EH (cell line): ENCODE results near the gene SLC44A1.
A peak's percentile ranks its signal among the peaks of the same experiment; 100 is the strongest.

Experiments
- DNase-seq: peaks from one replicate; pipeline ENCODE4 v3.0.0-alpha.2; 2015; ENCODE audit warnings: low read depth

Gene SLC44A1

DNA sequence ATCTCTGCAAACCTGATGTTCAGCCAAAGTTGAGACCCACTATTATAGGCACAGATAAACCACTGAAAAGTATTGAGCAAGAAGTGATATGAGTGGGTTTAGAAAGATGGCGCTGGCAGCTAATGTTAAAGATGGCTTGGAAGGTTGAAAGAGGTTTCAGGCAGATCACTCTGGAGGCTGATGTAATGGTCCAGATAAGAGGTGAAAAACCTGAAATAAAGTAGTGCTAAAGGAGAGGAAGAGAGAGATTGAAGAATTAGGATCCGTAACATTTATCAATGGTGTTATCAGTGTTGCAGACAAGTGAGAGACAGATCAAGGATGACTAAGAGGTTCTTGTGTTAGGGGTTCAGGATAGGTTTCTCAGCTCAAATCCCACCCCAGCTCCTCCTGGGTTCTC, 58.3 kb downstream of the SLC44A1 start:
- no peak for DNase-seq

DNA sequence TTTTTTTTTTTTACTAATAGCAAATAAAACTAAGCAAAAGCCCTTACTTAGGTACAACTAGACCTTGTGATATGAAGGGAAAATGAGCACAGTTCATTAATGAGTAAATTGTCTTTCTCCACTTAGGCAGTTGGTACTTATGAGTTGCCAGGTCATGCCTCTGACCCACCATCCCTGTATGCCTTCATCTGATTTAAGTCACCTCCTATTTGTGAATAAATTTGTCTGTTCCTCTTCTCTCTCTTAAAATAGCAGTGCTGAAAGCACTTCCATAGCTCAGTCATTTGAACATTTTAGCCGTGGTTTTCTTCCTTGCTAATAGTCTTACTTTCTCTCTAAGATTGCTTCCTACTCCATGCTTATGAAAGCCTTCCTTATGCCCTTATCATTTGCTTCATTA, 61.4 kb downstream of the SLC44A1 start:
- no peak for DNase-seq

DNA sequence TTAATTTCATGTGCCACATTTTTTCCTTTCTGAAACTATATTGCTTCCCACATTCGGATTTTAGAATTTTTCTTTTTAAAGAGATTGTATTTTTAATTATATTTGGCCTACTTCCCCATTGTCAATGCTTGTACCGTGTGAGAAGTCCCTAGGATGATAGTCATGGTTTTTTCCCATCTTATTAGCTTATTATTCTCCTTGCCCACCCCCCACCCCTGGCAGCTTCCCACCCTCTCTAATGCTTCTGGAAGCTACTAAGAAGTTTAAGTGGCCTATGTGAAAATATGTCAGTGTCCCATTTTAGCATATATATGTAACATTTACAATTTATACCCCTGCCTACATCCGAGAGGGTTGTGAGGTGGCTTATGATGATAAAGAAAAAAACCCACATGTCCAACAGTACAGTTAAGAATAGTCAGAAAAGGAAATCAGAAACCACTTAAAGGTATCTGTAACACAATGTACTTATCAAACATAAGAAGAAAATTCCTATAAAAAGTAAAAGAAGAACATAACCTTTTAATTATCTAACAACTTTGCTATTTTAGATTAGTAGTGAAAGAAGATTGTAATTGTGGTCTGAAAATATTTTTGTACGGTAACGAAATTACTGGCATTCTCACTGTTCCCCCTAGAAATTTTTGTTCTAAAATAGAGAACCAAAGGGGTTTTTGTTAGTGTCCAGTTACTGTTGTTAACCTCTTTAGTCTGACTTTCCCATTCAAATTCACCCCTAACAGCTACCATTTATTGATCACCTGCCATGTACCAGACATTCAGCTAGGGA, 62.1 kb downstream of the SLC44A1 start:
- no peak for DNase-seq

DNA sequence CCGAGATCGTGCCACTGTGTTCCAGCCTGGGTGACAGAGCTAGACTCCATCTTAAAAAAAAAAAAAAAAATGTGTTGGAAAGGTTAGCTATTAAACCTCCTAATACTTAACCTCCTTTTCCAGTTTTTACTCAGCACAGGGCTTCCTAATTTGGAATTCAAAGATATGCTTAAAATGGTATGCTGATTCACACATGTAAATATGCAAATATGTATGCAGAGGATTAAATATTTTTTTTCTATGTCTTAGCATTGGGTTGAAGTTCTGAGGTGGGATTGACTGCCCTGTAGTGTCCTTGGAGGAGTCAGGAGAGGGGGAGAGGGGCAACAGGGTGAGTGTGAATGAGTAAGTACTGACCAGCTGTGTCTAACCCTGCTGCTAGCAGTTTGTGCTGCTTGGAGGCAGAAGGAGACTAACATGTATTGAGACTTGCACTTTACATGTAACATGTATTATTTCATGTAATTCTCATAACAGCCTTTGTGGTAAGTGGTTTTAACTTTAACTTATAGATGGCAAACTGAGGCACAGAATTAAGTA, 63.2 kb downstream of the SLC44A1 start:
- DNase-seq, result peak; percentile 14

DNA sequence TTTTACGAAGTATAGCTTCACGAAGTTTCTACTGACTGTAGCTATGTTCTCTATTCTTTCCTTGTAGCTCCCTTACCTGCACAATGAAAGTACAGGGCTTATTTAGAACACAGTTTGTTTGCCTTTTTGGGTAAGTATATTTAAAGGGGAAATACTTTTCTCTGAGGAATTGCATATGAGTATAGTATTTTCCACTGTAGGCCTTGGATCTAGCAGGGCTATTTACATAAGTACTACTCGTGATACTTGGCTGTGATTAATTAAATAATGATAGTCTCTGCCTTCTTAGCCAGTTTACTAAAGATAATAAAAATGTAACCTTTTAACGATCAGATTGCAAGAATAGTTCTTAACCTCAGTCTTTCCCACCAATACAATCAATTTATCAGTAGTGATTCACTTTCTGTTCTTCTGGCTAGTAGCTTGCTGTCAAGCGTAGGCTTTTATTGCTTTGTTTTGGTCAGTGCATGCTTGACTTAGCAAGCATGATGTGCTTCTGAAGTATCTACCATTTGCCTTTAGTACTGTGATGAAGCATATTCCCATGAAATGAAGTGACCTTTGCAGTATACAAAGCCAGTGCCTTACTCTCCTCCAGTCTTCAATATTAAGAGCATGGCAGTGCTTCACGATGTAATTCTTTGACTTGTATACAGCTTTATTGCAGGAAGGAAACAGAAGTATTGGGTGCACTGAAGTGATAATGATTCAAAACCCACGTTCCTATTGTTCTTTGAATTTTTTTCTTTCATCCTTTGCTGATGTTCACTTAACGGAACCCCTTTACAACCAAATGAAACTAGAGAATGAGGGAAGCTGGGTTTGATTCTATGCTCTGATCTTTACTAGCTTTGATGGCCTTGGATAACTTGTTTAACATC, 64.2 kb downstream of the SLC44A1 start:
- DNase-seq, result no peak

DNA sequence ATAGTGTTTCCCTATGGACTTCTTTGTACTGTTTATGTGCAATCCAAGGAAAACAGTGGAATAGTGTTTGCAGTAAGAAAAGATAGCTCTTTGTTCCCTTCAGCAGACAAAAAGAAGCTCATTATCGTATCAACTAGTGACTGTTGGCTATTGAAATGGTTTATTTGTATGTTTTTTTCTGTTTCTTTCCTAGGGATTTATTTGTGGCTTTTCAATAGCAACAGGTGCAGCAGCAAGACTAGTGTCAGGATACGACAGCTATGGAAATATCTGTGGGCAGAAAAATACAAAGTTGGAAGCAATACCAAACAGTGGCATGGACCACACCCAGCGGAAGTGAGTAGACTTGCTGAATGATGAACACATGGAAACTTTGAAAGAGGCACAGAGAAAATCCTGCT, 65.1 kb downstream of the SLC44A1 start:
- no peak for DNase-seq

DNA sequence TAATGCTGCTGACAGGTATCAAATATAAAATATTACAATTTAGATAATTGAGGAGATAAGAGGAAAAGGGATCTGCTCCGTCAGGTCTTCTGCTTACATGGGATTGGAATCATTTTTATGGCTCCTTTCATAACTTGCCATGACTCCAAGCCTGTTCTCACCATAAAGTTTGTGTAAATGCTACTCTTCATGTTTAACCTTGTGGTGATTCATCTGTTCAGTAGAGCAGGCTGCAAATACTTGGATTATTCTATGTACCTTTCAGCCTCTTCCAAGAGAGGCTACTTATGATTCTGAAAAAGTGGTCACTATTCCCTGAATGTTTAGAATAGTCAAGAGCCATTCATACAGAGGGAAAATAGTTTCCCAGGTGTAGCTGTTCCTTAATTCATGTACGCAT, 66.9 kb downstream of the SLC44A1 start:
- DNase-seq, result no peak

DNA sequence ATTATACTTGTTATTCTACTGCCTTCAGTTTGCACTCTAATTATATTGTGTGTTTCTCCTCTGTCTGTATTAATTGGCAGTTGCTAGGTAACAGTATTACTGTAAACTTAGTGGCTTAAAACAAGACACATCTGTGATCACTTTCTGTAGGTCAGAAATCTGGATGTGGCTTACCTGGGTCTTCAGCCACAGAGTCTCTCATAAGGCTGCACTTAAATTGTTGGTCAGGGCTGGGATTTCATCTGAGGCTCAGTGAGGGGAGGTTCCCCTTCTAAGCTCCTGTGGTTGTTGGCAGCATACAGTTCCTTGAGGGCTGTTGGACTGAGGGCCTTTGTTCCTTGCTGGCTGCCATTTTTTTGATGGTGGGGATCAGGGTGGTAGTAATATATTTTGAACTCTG, 68.8 kb downstream of the SLC44A1 start:
- DNase-seq, result no peak

DNA sequence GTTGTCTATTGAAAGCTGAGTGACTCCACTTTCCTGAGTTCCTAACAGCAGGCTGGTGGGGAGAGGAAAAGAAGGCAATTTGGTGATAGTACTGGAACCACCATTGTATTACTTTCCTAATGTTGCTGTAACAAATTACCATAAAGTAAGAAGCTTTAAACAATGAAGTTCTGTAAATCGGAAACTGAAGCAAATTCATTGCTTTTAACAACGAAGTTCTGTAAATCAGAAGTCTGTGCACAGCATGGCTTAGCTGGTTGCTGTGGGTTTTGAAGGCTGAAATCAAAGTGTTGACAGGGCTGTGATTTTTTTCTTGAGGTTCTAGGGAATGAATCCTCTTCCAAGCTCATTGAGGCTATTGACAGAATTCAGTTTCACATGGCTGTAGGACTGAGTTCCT, 72.3 kb downstream of the SLC44A1 start:
- no peak for DNase-seq

DNA sequence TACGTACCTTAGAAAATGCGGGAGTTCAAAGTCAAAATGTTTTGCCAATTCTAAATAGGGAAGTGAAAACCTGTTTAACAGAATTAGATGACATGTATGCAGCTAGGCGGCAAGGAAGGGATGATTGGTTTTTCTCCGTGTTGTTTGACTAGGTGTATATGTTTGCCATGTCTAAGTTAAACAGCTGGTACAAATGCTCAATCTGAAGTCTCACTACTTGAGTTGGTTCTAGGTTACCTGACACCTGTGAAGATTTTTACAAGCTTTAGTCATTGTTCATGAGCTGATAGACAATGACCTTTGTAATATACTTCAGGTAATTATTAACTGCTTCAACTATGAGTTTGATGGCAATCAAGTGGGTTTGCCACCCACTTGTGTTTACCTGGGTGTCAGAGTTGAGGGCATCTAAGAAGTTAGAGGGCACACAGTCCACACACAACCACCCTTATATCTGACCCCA, 74.3 kb downstream of the SLC44A1 start:
- no peak for DNase-seq

DNA sequence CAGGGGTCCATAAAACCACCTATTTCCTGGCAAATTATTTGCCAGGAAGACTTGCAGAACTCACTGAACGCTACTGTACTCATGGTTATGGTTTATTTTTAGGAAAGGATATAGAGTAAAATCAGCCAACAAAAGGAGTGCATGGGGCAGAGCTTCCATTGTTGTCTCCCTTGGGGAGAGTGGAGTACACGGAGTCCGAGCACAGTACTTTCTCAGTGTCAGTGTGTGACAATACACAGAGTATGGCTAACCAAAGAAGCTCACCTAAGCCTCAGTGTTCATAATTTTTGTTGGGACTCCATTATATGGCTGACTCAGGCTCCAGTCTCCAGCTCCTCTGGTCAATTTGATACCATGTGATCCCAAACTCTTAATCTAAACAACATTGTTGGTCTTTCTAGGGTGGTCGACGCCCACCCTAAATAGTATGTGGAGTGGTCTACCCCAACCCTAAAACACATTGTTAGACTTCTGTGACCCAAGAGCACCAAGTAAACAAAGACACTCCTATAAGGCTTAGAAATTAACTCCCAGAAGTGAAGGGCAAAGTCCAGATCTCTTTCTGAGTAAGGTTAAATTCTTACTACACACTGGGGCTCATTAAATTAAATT, 74.9 kb downstream of the SLC44A1 start:
- no peak for DNase-seq

DNA sequence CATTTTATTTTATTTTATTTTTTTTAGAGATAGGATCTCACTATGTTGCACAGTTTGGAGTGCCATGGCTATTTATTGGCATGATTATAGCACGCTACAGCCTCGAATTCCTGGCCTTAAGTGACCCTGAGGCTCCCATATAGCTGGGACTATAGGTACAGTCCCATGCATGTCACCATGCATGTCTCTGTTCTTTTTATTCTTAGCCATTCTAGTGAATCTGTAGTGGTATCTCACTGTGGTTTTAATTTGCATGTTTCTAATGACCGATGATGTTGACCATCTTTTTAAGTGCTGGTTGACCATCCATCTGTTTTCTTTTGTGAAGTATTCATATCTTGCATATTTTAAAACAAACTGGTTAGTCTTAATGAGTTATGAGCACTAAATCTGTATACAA, 76.1 kb downstream of the SLC44A1 start:
- DNase-seq, result no peak

DNA sequence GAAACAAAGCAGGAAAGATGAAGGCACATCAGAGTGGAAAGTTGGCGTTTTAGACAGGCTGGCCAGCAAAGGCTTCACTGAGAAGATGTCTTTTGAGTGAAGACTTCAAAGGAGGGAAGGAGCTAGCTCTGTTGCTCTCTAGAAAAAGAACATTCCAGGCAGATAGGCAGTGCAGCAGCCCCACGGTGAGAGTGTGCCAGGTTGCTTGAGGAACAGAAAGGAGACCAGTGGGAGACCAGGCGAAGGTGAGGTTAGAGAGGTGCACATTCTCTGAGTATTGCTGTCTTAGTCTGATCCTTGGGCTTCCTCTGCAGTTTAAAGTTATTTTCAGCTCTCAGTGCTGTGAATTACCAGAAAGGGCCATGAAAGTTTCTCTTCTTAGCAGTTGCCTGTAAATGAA, 83.8 kb downstream of the SLC44A1 start:
- DNase-seq, result no peak

DNA sequence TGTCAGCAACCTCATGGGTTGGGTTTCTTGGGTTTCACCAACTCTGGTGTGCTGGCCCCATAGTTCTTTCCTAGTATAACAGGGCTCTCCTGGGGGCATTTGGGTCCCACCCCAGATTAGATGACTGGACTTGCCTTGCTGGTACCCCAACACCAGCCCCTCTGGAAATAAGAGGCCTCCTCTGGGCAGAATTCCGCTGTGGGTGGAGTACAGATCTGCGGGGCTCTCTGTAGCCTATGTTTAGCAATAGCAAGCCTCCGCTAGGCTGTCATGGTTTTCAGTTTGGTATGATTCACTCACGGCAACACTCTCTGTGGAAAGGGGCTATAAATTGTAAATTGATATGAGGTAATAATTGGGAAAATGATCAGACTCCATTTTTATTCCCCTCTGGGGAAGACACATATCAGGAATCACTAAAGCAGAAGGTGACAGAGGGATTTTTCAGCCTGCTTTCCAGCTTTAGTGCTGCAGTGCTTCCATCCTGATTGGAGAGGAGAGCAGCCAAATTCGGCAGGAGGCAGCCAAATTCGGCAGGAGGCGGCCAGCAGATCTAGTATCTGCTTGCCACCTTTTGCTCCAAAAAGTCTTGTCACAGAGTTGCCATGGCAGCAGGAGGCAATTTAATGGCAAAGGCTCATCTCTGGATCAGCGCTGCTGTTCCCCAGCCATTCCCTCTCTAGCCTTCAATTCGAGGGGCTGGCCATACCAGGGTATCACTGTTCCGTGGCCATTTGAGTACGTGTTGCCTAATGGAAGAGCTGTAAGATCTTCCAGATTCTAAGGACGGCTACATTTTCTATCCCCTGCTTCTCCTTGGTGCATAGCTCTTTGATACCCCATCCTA, 84.6 kb downstream of the SLC44A1 start:
- no peak for DNase-seq

DNA sequence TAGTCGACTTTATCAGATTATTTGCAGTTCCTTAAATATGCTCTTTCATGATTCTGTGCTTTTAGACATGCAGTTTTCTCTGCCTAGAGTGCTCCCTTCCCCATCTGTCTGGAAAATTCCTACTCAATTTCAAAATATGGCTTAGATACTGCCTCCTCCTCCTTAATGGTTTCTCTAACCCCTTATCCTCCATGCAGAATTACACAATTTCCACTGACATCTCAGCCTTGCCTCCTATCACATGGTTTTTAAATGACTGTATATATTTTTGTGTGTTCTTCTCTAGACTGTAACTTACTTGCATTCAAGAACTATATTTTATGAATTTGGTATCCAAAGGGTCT, 85.2 kb downstream of the SLC44A1 start:
- DNase-seq, result no peak

DNA sequence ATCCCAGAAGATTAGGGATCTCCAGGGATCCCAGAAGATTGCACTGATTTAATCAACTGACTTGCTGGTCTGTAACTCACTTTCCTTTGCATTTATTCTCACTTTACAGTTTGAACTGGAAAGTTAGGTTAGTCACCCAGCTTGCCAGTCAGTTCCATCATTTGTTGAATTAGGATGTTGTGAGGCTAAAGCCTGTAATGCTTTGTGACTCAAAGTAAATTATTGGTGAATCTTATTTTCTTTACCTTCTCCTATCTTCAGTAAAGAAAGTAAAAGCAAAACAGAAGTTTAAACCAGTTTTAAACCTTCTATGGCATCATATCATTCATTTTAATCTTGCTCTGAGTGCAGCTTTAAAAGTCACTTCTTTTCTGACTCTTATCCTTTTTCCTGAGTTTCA, 85.8 kb downstream of the SLC44A1 start:
- DNase-seq, result no peak

DNA sequence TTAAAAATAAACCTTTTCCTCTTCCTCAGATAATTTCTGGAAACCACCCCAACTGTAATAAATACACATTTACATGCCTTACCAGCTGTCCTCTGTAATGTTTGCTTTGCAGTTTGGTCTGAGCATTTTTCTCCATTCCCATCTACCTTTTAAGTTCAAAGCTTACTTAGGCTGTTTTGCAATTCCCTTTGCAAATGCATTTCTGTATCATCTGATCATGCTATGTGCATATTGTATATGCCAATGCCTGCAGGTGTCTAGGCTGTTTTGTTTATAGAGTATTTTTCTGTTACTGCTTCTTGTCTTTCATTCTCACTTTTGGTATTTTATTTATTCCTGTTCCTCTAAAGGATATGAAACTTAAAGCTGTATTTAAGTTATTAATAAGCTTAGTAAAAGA, 86.3 kb downstream of the SLC44A1 start:
- no peak for DNase-seq

DNA sequence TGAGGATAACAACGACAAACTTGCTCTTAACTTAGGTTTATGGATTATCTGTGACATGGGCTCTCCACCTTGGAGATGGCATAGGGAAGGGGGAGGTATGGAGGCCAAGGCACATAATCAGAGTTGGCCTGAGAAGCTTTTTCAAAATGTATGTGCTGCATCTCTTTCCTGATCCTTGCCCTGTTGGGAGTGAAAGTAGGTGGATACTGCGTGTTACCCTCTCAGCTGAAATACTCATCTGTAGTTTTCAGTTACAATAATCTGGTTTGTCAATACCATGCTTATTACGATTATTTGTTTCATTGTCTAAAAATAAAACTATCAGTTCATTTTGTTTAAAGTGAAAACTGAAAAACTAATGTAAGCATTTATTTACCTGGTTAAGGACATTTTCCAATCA, 86.7 kb downstream of the SLC44A1 start:
- DNase-seq, result no peak

DNA sequence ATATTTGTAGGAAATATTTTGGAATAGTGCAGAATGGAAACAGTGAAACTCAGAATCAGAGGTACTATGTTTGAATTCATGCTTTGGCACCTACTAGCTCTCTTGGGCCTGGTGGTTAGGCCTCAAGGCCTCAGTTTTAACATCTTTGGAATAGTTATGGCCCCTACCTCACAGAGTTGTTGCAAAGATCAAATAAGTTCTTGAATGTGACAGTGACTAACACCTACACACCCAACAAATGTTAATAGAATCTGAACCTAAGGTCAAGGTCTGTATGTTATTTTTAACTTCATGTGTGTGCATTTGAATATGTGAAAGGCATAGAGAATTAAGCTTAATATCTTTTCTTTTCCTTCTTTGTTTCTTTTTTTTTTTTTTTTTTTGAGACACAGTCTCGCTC, 87.3 kb downstream of the SLC44A1 start:
- no peak for DNase-seq

DNA sequence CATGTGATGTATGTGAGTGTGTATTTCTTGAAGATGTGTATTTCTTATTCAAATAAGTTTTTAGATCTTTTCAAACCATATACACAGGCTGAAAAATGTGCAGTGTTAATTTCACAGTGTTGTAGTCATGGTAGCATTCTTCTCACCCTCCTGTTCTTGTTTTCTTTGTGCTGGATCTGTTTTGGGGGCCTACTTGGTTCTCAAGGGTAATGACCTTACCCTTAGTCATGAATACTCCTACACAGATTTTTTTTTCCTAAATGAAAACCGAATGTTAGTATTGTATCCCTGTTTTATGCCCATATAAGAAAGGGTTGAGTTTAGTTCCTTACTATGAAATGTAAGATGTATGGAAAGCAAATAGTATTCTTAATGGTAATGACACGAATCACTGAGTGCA, 88.0 kb downstream of the SLC44A1 start:
- peak; percentile 27 for DNase-seq

DNA sequence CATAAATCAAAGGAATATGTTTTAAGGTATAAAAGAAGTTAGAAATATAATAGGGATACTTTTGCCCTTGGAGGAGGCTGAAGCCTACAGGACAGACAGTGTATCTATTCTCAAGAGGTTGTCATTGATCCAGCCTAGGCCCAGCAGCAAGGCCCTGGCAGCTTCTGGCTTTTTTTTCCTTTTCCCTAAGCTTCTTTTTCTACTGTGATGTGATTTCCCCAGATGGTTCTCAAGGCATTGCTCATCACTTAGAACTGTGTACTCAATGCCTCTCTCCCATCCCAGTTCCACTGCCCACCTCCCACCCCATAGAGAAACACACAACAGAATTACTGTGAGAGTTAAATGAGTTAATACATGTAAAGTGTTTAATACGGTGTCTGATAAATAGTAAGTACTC, 88.6 kb downstream of the SLC44A1 start:
- peak; percentile 16 for DNase-seq

DNA sequence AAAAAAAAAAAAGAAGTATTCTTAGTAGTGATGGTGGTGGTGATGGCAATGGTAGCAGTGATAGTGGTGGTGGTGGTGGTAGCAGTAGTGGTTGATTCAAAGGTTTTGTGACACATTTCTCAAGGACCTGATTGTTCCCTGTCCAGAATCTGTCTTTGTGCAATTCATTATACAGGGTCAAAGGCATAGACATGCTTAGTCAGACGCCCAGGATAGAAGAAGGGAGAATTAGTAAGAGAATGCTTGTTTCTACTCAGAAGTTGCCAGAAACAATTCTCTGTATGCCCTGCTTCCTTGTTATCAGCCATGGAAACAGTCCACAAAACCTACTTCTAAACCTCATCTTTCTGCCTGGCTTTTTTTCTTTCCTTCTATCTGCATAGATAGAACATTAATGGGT, 89.4 kb downstream of the SLC44A1 start:
- DNase-seq, result no peak
